GM10266 (cell line): Measurements from ENCODE around the gene MYLK.
A peak's percentile ranks its signal among the peaks of the same experiment; 100 is the strongest.
"Not testable (repeated sequence)": the region's sequence is repeated elsewhere in the genome, so short reads cannot be mapped to it uniquely, and the experiment has no call there.

Experiments
- DNase-seq: peaks from one replicate; pipeline ENCODE4 v3.0.0; 2012; ENCODE audit errors: extremely low spot score
- CTCF ChIP-seq: IDR thresholded peaks from 2 replicates; pipeline ENCODE4 v1.5.1; 2012; ENCODE audit warnings: mild to moderate bottlenecking, low read depth; ENCODE audit not compliant: control insufficient read depth, insufficient read depth; ENCODE audit errors: missing control alignments

MYLK gene

GRCh38 chr3:123608263-123608937 is 275.7 kb downstream of the MYLK start:
- no peak for DNase-seq
- no peak for TF ChIP-seq CTCF

- no peak for TF ChIP-seq CTCF
- no peak for DNase-seq
These were observed 277.6 kb downstream of the MYLK start for GRCh38 chr3:123606527-123606926.

GRCh38 chr3:123605789-123606234 is 278.3 kb downstream of the MYLK start:
- no peak for TF ChIP-seq CTCF
- peak; percentile 28 for DNase-seq

GRCh38 chr3:123603153-123603552 is 281.0 kb downstream of the MYLK start:
- not testable (repeated sequence) for DNase-seq

GRCh38 chr3:123602325-123602724 is 281.8 kb downstream of the MYLK start:
- no peak for DNase-seq
- TF ChIP-seq CTCF = no peak

GRCh38 chr3:123600863-123601262 is 283.3 kb downstream of the MYLK start:
- not testable (repeated sequence) for DNase-seq

- no peak for TF ChIP-seq CTCF
These were observed 286.6 kb downstream of the MYLK start for GRCh38 chr3:123597561-123597960.

GRCh38 chr3:123595396-123596180 is 288.5 kb downstream of the MYLK start:
- no peak for TF ChIP-seq CTCF
- no peak for DNase-seq

More at GRCh38 chr3:123597561-123597960, 286.6 kb downstream of the MYLK start:
- DNase-seq = no peak
